Parietal lobe (tissue), 2 donors: ENCODE measurements around the gene TBKBP1. TPM values are rescaled to one million over a fixed set of nuclear protein-coding genes. Genes with fewer than 3 reads are reported as not detected.

Experiments
- small RNA-seq: library from RNA; depleted of rRNA; stranded (forward); fragments of <200 nt; gene quantifications from one replicate; pipeline ENCODE3, GENCODE V24; 2014; ENCODE audit warnings: low replicate concordance
- total RNA-seq: library from RNA; depleted of rRNA; stranded (reverse); fragments of >200 nt; gene quantifications from one replicate; pipeline ENCODE4 v1.2.3, GENCODE V29; 2014

The TBKBP1 gene
- 19.1 TPM for total RNA-seq

GRCh38 chr17:47693731-47694580 is at the start of gene TBKBP1:
TSS of gene TBKBP1 (plus strand) at chr17:47694161. CDS start at chr17:47696113, 1,952 bp downstream.

GRCh38 chr17:47649153-47649971 is 44.6 kb upstream of the TBKBP1 start, which contains the start of gene KPNB1:
TSS of gene KPNB1 (plus strand) at chr17:47649919. CDS start at chr17:47650245, 326 bp downstream.

GRCh38 chr17:47733047-47733673 is 39.2 kb downstream of the TBKBP1 start, which contains the start of gene TBX21:
TSS of gene TBX21 (plus strand) at chr17:47733236. CDS start at chr17:47733455, 219 bp downstream.

Small RNA genes within 50 kb of the gene (small RNA-seq; reads per million reads assigned to genes)
- gene AC015674.1, result not detected

Other genes starting within 250 kb of the TBKBP1 start
- 305 TPM for gene NPEPPS, start 163.1 kb upstream of the TBKBP1 start, total RNA-seq
- 156 TPM for gene KPNB1, start 44.2 kb upstream of the TBKBP1 start, total RNA-seq
- gene TBX21, start 39.1 kb downstream of the TBKBP1 start, total RNA-seq, result not detected
- 17.8 TPM for gene OSBPL7, start 127.6 kb downstream of the TBKBP1 start, total RNA-seq
- gene MRPL10, start 137.4 kb downstream of the TBKBP1 start, total RNA-seq, result 13.5 TPM
- gene LRRC46, start 137.5 kb downstream of the TBKBP1 start, total RNA-seq, result not detected
- 37.6 TPM for gene SCRN2, start 147.1 kb downstream of the TBKBP1 start, total RNA-seq
- gene SP6, start 157.0 kb downstream of the TBKBP1 start, total RNA-seq, result not detected
- 1.3 TPM for gene SP2, start 202.1 kb downstream of the TBKBP1 start, total RNA-seq
- gene PNPO, start 247.4 kb downstream of the TBKBP1 start, total RNA-seq, result 6.9 TPM